Activated T-helper 2 cell treated with anti-CD3 and anti-CD28 coated beads, Interferon-gamma antibody, Interleukin-2, Interleukin-4, amounts not matched to agents 10 μg/mL and 5 μg/mL and 100 μg/mL, durations not matched to agents 14 hours and 24 hours and 36 hours (primary cell): Measurements from ENCODE around the gene CCDC157. TPM values are rescaled to one million over a fixed set of nuclear protein-coding genes. Genes with fewer than 3 reads are reported as not detected.

Experiments
- DNase-seq: peaks from one replicate; pipeline ENCODE4 v3.0.0; 2021; ENCODE audit warnings: low spot score
- H3K27ac Mint-ChIP-seq: one replicate; pipeline ENCODE4 v1.8.0; 2021; ENCODE audit warnings: mixed read lengths
- H3K27me3 Mint-ChIP-seq: one replicate; pipeline ENCODE4 v1.8.0; 2021; ENCODE audit warnings: low read depth, mixed read lengths
- H3K36me3 Mint-ChIP-seq: one replicate; pipeline ENCODE4 v1.8.0; 2021; ENCODE audit warnings: low read depth, mixed read lengths
- H3K4me1 Mint-ChIP-seq: one replicate; pipeline ENCODE4 v1.8.0; 2021; ENCODE audit warnings: low read depth, mixed read lengths
- H3K4me3 Mint-ChIP-seq: one replicate; pipeline ENCODE4 v1.8.0; 2021; ENCODE audit warnings: low read depth, mild to moderate bottlenecking, moderate library complexity, mixed read lengths
- H3K9me3 Mint-ChIP-seq: one replicate; pipeline ENCODE4 v1.8.0; 2021; ENCODE audit warnings: mixed read lengths
- intact Hi-C: fragments of 100-400 bp; cut with micrococcal nuclease; formaldehyde crosslinking; loops from one replicate; pipeline ENCODE4 v1.15.1; 2023
- total RNA-seq: library from RNA; stranded (reverse); gene quantifications from 2 replicates; pipeline ENCODE4 v1.2.3, GENCODE V29; 2022

Gene CCDC157
- total RNA-seq, 1 donor from 2014 or later = 3.2 TPM

- H3K27ac Mint-ChIP-seq = no peak overlapping the region
- H3K36me3 Mint-ChIP-seq = no peaks in the 10 kb centered on the region
- no peaks in the 10 kb centered on the region for H3K9me3 Mint-ChIP-seq
- intact Hi-C loops = no loop called here
- no peak overlapping the region for H3K4me3 Mint-ChIP-seq
- no peaks in the 10 kb centered on the region for H3K27me3 Mint-ChIP-seq
- H3K4me1 Mint-ChIP-seq = no peaks in the 10 kb centered on the region
- DNase-seq = no peak
These were observed 13.9 kb downstream of the CCDC157 start for GRCh38 chr22:30370641-30371230.

GRCh38 chr22:30371321-30371720 lies 14.5 kb downstream of the CCDC157 start:
- intact Hi-C loops = no loop called here
- Mint-ChIP-seq H3K4me3 (no peak overlapping the region), H3K27ac (no peak overlapping the region), H3K9me3 (no peaks in the 10 kb centered on the region), H3K36me3 (no peaks in the 10 kb centered on the region), H3K27me3 (no peaks in the 10 kb centered on the region), H3K4me1 (no peaks in the 10 kb centered on the region)
- no peak for DNase-seq

GRCh38 chr22:30371981-30372380 lies 15.2 kb downstream of the CCDC157 start:
- intact Hi-C loops = no loop called here
- H3K27ac Mint-ChIP-seq = no peak overlapping the region
- no peaks in the 10 kb centered on the region for H3K27me3 Mint-ChIP-seq
- H3K4me3 Mint-ChIP-seq = no peak overlapping the region
- no peak for DNase-seq
- H3K4me1 Mint-ChIP-seq = no peaks in the 10 kb centered on the region
- no peaks in the 10 kb centered on the region for H3K36me3 Mint-ChIP-seq
- no peaks in the 10 kb centered on the region for H3K9me3 Mint-ChIP-seq

GRCh38 chr22:30372915-30373314 lies 16.1 kb downstream of the CCDC157 start:
- intact Hi-C loops = no loop called here
- H3K4me3 Mint-ChIP-seq = no peak overlapping the region
- no peaks in the 10 kb centered on the region for H3K4me1 Mint-ChIP-seq
- H3K9me3 Mint-ChIP-seq = no peaks in the 10 kb centered on the region
- peaks cover 2% of the 10 kb centered on the region for H3K36me3 Mint-ChIP-seq
- H3K27ac Mint-ChIP-seq = no peak overlapping the region
- H3K27me3 Mint-ChIP-seq = no peaks in the 10 kb centered on the region
- no peak for DNase-seq

GRCh38 chr22:30373331-30374325 lies 16.8 kb downstream of the CCDC157 start:
- H3K27ac Mint-ChIP-seq = no peak overlapping the region
- intact Hi-C loops = no loop called here
- DNase-seq = no peak
- H3K9me3 Mint-ChIP-seq = no peaks in the 10 kb centered on the region
- H3K27me3 Mint-ChIP-seq = no peaks in the 10 kb centered on the region
- no peaks in the 10 kb centered on the region for H3K4me1 Mint-ChIP-seq
- H3K4me3 Mint-ChIP-seq = no peak overlapping the region
- H3K36me3 Mint-ChIP-seq = peaks cover 4% of the 10 kb centered on the region

GRCh38 chr22:30375312-30375849 lies 18.6 kb downstream of the CCDC157 start:
- Mint-ChIP-seq H3K4me3 (no peak overlapping the region), H3K36me3 (peaks cover 4% of the 10 kb centered on the region), H3K4me1 (no peaks in the 10 kb centered on the region), H3K27ac (no peak overlapping the region), H3K9me3 (no peaks in the 10 kb centered on the region), H3K27me3 (no peaks in the 10 kb centered on the region)
- intact Hi-C loops = no loop called here
- DNase-seq = no peak

GRCh38 chr22:30380011-30380410 lies 23.2 kb downstream of the CCDC157 start:
- no peak for DNase-seq
- Mint-ChIP-seq H3K9me3 (no peaks in the 10 kb centered on the region), H3K27ac (no peak overlapping the region), H3K27me3 (no peaks in the 10 kb centered on the region), H3K36me3 (peaks cover 4% of the 10 kb centered on the region), H3K4me3 (no peak overlapping the region), H3K4me1 (no peaks in the 10 kb centered on the region)
- intact Hi-C loops = no loop called here

GRCh38 chr22:30381264-30381663 lies 24.5 kb downstream of the CCDC157 start:
- H3K36me3 Mint-ChIP-seq = peaks cover 4% of the 10 kb centered on the region
- intact Hi-C loops = no loop called here
- no peak overlapping the region for H3K27ac Mint-ChIP-seq
- peaks cover 2% of the 10 kb centered on the region for H3K4me1 Mint-ChIP-seq
- no peaks in the 10 kb centered on the region for H3K27me3 Mint-ChIP-seq
- no peaks in the 10 kb centered on the region for H3K9me3 Mint-ChIP-seq
- no peak for DNase-seq
- H3K4me3 Mint-ChIP-seq = no peak overlapping the region

GRCh38 chr22:30382340-30382739 lies 25.5 kb downstream of the CCDC157 start:
- DNase-seq = no peak
- Mint-ChIP-seq H3K27me3 (no peaks in the 10 kb centered on the region), H3K4me1 (peaks cover 7% of the 10 kb centered on the region), H3K27ac (no peak overlapping the region), H3K4me3 (no peak overlapping the region), H3K9me3 (no peaks in the 10 kb centered on the region), H3K36me3 (peaks cover 4% of the 10 kb centered on the region)
- intact Hi-C loops = no loop called here

- H3K36me3 Mint-ChIP-seq = no peaks in the 10 kb centered on the region
- no peak overlapping the region for H3K27ac Mint-ChIP-seq
- DNase-seq = no peak
- no peak overlapping the region for H3K4me3 Mint-ChIP-seq
- H3K9me3 Mint-ChIP-seq = no peaks in the 10 kb centered on the region
- peaks cover 8% of the 10 kb centered on the region for H3K4me1 Mint-ChIP-seq
- no peaks in the 10 kb centered on the region for H3K27me3 Mint-ChIP-seq
- intact Hi-C loops = no loop called here
These were observed 26.3 kb downstream of the CCDC157 start for GRCh38 chr22:30383061-30383460.

- Mint-ChIP-seq H3K4me1 (peaks cover 12% of the 10 kb centered on the region), H3K9me3 (no peaks in the 10 kb centered on the region), H3K27ac (no peak overlapping the region), H3K36me3 (no peaks in the 10 kb centered on the region), H3K4me3 (peak overlapping the region; percentile 84), H3K27me3 (no peaks in the 10 kb centered on the region)
- DNase-seq = no peak
- intact Hi-C loops = loop anchor here (2.0 kb wide), 1 partner anchor 123 kb away; no protein-coding TSS in a partner anchor
These were observed 29.1 kb downstream of the CCDC157 start for GRCh38 chr22:30385942-30386341.

GRCh38 chr22:30386608-30386959 lies 29.8 kb downstream of the CCDC157 start:
- Mint-ChIP-seq H3K27me3 (no peaks in the 10 kb centered on the region), H3K36me3 (no peaks in the 10 kb centered on the region), H3K4me3 (peak overlapping the region; percentile 84), H3K9me3 (no peaks in the 10 kb centered on the region), H3K27ac (peak overlapping the region; percentile 69), H3K4me1 (peaks cover 19% of the 10 kb centered on the region)
- intact Hi-C loops = loop anchor here (2.0 kb wide), 1 partner anchor 124 kb away; no protein-coding TSS in a partner anchor
- DNase-seq = no peak
